Measurements from ENCODE around the gene DEAF1. TPM values are rescaled to one million over a fixed set of nuclear protein-coding genes. Genes with fewer than 3 reads are reported as not detected.

DEAF1 gene
- total RNA-seq, 1 experiment from 2014 or later, result 50.6 TPM

DNA sequence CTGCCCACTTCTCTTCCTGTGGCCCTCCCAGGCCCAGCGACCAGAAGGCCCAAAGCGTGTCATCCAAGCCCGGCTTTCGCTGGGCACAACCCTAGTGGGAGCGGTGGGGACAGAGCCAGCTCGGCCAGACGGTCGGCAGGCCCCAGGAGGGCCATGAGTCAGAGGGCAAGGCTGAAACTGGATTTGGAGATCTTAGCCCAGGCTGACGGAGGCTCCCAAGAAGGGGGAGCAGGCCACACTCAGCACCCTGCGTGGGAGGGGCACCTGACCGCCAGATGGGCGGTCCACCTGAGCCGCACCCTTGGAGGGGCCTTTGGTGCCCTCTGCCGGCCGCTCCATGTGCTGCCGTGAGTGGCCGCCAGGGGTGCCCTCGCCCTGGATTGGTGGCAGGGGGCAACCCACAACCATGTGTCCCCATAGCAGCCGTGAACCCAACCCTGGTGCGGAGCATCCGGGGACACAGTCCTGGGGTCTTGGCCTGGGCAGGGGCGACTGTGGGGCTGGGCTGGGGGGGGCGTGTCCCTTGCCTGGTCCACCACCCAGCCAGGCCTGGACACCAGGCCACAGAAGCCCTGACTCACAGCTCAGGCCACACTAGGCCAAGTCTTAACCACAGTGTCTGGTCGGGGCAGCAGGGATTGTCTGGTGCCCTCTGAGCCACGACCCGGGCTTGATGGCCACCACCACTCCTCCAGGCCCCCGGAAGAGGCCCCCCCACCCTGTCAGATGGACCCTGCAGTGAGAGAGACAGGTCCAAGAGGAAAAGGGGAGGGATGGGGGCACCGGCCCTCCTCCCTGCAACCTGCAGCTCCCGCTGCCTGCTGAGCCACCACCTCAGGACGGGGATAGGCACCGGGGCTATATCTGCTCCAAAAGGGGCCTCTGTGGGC is 33.1 kb upstream of the DEAF1 start:
- CTCF ChIA-PET, result no interaction called here
- Histone ChIP-seq H3K4me3 (ENCODE audit: low read depth, low read length) (no peak overlapping the region), H3K36me3 (ENCODE audit: control insufficient read depth, insufficient read depth, low read length) (peaks cover 6% of the 10 kb centered on the region), H3K4me1 (peaks cover 15% of the 10 kb centered on the region), H3K9me3 (no peaks in the 10 kb centered on the region), H3K27me3 (replicated peaks; ENCODE audit: control insufficient read depth, insufficient read depth, low read length) (no peaks in the 10 kb centered on the region)
- peaks cover 62% of the 10 kb centered on the region for H3K36me3 Mint-ChIP-seq (ENCODE audit: insufficient read depth, unreplicated experiment)
- intact Hi-C loops (cut with micrococcal nuclease; ENCODE audit: unreplicated experiment), result loop anchor here (10.0 kb wide), 1 partner anchor 173 kb away; no protein-coding TSS in a partner anchor
- H3K4me1 Mint-ChIP-seq (ENCODE audit: low read depth, unreplicated experiment), result peaks cover 4% of the 10 kb centered on the region
- peak in 1 of 2 experiments; percentile 80 for DNase-seq
- POLR2A ChIA-PET, result no interaction called here
- no peak overlapping the region for H3K4me3 Mint-ChIP-seq (ENCODE audit: unreplicated experiment)
- BruUV-seq (replicated peaks), result no TSS peak
- no peaks in the 10 kb centered on the region for H3K9me3 Mint-ChIP-seq (ENCODE audit: unreplicated experiment)
- no peaks in the 10 kb centered on the region for H3K27me3 Mint-ChIP-seq (ENCODE audit: insufficient read depth, unreplicated experiment)
- no peak overlapping the region for H3K27ac Mint-ChIP-seq (ENCODE audit: unreplicated experiment)
- TF ChIP-seq, protein P1, sequence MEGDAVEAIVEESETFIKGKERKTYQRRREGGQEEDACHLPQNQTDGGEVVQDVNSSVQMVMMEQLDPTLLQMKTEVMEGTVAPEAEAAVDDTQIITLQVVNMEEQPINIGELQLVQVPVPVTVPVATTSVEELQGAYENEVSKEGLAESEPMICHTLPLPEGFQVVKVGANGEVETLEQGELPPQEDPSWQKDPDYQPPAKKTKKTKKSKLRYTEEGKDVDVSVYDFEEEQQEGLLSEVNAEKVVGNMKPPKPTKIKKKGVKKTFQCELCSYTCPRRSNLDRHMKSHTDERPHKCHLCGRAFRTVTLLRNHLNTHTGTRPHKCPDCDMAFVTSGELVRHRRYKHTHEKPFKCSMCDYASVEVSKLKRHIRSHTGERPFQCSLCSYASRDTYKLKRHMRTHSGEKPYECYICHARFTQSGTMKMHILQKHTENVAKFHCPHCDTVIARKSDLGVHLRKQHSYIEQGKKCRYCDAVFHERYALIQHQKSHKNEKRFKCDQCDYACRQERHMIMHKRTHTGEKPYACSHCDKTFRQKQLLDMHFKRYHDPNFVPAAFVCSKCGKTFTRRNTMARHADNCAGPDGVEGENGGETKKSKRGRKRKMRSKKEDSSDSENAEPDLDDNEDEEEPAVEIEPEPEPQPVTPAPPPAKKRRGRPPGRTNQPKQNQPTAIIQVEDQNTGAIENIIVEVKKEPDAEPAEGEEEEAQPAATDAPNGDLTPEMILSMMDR (IDR thresholded peaks at IDR 0.05; ENCODE audit: insufficient read depth in 1 of 2, low read depth in 1 of 2, low read length in 1 of 2, severe bottlenecking in 1 of 2, unreplicated experiment in 1 of 2), result peak; percentile 67 to 92

DNA sequence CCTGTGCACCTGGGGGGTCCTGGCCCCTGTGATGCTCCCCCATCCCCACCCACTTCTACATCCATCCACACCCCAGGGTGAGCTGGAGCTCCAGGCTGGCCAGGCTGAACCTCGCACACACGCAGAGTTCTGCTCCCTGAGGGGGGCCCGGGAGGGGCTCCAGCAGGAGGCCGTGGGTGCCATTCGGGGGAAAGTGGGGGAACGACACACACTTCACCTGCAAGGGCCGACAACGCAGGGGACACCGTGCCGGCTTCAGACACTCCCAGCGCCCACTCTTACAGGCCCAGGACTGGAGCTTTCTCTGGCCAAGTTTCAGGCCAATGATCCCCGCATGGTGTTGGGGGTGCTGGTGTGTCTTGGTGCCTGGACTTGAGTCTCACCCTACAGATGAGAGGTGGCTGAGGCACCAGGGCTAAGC is 32.3 kb upstream of the DEAF1 start:
- DNase-seq, result no peak
- H3K27ac Mint-ChIP-seq (ENCODE audit: unreplicated experiment), result no peak overlapping the region
- TF ChIP-seq, protein P1 (IDR thresholded peaks at IDR 0.05; ENCODE audit: insufficient read depth in 1 of 2, low read depth in 1 of 2, low read length in 1 of 2, severe bottlenecking in 1 of 2, unreplicated experiment in 1 of 2), result no peak
- H3K4me3 Mint-ChIP-seq (ENCODE audit: unreplicated experiment), result no peak overlapping the region
- CTCF ChIA-PET, result no interaction called here
- Histone ChIP-seq H3K36me3 (ENCODE audit: control insufficient read depth, insufficient read depth, low read length) (peaks cover 6% of the 10 kb centered on the region), H3K9me3 (no peaks in the 10 kb centered on the region), H3K4me3 (ENCODE audit: low read depth, low read length) (no peak overlapping the region), H3K27me3 (replicated peaks; ENCODE audit: control insufficient read depth, insufficient read depth, low read length) (no peaks in the 10 kb centered on the region), H3K4me1 (peaks cover 15% of the 10 kb centered on the region)
- peaks cover 4% of the 10 kb centered on the region for H3K4me1 Mint-ChIP-seq (ENCODE audit: low read depth, unreplicated experiment)
- POLR2A ChIA-PET, result interaction anchor here (1.2 kb wide), 1 partner anchor 20 kb away, joined by 3 read pairs; the partner anchor contains the start of gene TALDO1
- no peaks in the 10 kb centered on the region for H3K9me3 Mint-ChIP-seq (ENCODE audit: unreplicated experiment)
- peaks cover 60% of the 10 kb centered on the region for H3K36me3 Mint-ChIP-seq (ENCODE audit: insufficient read depth, unreplicated experiment)
- BruUV-seq (replicated peaks), result no TSS peak
- intact Hi-C loops (cut with micrococcal nuclease; ENCODE audit: unreplicated experiment), result loop anchor here (10.0 kb wide), 1 partner anchor 172 kb away; no protein-coding TSS in a partner anchor
- no peaks in the 10 kb centered on the region for H3K27me3 Mint-ChIP-seq (ENCODE audit: insufficient read depth, unreplicated experiment)

DNA sequence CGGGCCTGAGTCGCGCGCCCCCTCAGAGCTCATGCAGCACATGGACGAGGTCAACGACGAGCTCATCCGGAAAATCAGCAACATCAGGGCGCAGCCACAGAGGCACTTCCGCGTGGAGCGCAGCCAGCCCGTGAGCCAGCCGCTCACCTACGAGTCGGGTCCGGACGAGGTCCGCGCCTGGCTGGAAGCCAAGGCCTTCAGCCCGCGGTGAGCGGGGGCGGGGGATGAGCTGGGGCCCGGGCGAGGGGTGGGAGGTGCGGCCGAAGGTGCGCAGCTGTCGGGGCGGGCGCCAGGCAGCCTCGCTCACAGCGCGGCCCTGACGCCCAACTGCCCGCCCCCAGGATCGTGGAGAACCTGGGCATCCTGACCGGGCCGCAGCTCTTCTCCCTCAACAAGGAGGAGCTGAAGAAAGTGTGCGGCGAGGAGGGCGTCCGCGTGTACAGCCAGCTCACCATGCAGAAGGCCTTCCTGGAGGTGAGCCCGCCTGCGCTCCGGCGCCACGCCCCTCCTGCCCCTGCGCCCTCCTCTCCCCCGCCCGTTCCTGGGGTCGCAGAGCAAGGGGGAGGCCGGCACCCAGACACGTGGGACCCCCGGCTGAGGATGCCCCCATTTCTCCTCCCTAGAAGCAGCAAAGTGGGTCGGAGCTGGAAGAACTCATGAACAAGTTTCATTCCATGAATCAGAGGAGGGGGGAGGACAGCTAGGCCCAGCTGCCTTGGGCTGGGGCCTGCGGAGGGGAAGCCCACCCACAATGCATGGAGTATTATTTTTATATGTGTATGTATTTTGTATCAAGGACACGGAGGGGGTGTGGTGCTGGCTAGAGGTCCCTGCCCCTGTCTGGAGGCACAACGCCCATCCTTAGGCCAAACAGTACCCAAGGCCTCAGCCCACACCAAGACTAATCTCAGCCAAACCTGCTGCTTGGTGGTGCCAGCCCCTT is 31.5 kb upstream of the DEAF1 start:
- TF ChIP-seq, protein P1 (IDR thresholded peaks at IDR 0.05; ENCODE audit: insufficient read depth in 1 of 2, low read depth in 1 of 2, low read length in 1 of 2, severe bottlenecking in 1 of 2, unreplicated experiment in 1 of 2), result no peak
- CTCF ChIA-PET, result interaction anchor here (0.5 to 1.2 kb wide), 6 partner anchors 20 to 182 kb away, joined by 3 to 8 read pairs (median 4); partner anchors contain the start of gene TMEM80
- H3K9me3 ChIP-seq, result no peaks in the 10 kb centered on the region
- H3K27me3 ChIP-seq (replicated peaks; ENCODE audit: control insufficient read depth, insufficient read depth, low read length), result no peaks in the 10 kb centered on the region
- H3K27me3 Mint-ChIP-seq (ENCODE audit: insufficient read depth, unreplicated experiment), result no peaks in the 10 kb centered on the region
- POLR2A ChIA-PET, result interaction anchor here (1.2 kb wide), 1 partner anchor 21 kb away, joined by 3 read pairs; the partner anchor contains the start of gene TALDO1
- peaks cover 66% of the 10 kb centered on the region for H3K36me3 Mint-ChIP-seq (ENCODE audit: insufficient read depth, unreplicated experiment)
- DNase-seq, result no peak
- intact Hi-C loops (cut with micrococcal nuclease; ENCODE audit: unreplicated experiment), result loop anchor here (10.0 kb wide), 1 partner anchor 172 kb away; no protein-coding TSS in a partner anchor
- H3K9me3 Mint-ChIP-seq (ENCODE audit: unreplicated experiment), result no peaks in the 10 kb centered on the region
- no peak overlapping the region for H3K4me3 ChIP-seq (ENCODE audit: low read depth, low read length)
- no peak overlapping the region for H3K27ac Mint-ChIP-seq (ENCODE audit: unreplicated experiment)
- H3K4me1 Mint-ChIP-seq (ENCODE audit: low read depth, unreplicated experiment), result peaks cover 4% of the 10 kb centered on the region
- peaks cover 6% of the 10 kb centered on the region for H3K36me3 ChIP-seq (ENCODE audit: control insufficient read depth, insufficient read depth, low read length)
- H3K4me3 Mint-ChIP-seq (ENCODE audit: unreplicated experiment), result no peak overlapping the region
- TSS peak; percentile 72 for BruUV-seq (replicated peaks)
- H3K4me1 ChIP-seq, result peaks cover 15% of the 10 kb centered on the region

Measured in Caco-2 (cell line).